Measurements from ENCODE around the gene KLHDC4.
"Not testable (repeated sequence)": the region's sequence is repeated elsewhere in the genome, so short reads cannot be mapped to it uniquely, and the experiment has no call there.

Gene KLHDC4

DNA sequence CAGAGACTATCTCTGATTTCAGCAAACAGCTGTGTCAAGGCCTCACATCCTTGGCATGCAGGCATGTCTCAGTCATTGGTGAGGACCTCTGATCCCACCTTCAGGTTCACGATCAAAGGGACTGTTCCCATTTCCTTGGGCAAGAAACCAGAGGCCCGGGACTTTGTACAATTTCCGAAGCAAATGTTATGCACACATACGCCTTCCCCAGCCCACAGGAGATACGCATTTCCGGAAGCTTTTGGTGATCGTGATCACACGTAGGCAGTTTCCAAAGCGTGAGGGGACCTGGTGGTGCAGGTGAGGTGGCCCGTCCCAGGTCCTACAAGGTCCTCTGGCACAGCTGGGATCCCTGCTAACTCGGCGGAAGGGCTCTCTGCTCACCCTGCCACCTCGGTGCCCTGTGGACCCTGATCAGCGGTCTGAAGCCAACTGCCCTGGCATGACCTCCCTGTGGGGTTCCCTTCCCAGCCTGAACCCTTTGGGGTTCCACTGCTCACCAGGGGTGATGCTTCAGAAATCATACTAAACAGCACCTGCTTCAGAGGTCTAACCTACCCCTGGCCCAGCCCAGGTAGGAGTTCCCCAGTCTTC, 28.8 kb upstream of the KLHDC4 start:
- DNase-seq (ENCODE audit: insufficient read length, low spot score) (no peak), FAIRE-seq (no peak)
- TF ChIP-seq POLR2A (IDR thresholded peaks at IDR 0.05; ENCODE audit: low read depth, low read length): no peak

DNA sequence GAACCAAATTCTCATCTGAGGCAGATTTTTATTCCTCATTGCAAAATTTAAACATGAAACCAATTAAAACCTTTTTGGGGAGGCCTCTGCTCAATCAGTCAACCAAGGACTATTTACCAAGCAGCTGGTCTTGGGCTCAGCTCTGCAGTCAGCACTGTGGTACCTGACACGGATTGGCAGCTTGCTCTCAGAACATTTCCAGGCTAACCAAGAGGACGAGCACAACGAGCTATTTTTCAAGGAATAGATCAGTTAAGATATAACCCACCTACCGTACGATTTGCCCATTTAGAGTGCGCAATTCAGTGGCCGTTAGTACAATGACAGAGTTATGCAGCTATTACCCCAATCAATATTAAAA, 26.4 kb upstream of the KLHDC4 start:
- no peak for FAIRE-seq
- no peak for DNase-seq (ENCODE audit: insufficient read length, low spot score)
- no peak for TF ChIP-seq POLR2A (IDR thresholded peaks at IDR 0.05; ENCODE audit: low read depth, low read length)

DNA sequence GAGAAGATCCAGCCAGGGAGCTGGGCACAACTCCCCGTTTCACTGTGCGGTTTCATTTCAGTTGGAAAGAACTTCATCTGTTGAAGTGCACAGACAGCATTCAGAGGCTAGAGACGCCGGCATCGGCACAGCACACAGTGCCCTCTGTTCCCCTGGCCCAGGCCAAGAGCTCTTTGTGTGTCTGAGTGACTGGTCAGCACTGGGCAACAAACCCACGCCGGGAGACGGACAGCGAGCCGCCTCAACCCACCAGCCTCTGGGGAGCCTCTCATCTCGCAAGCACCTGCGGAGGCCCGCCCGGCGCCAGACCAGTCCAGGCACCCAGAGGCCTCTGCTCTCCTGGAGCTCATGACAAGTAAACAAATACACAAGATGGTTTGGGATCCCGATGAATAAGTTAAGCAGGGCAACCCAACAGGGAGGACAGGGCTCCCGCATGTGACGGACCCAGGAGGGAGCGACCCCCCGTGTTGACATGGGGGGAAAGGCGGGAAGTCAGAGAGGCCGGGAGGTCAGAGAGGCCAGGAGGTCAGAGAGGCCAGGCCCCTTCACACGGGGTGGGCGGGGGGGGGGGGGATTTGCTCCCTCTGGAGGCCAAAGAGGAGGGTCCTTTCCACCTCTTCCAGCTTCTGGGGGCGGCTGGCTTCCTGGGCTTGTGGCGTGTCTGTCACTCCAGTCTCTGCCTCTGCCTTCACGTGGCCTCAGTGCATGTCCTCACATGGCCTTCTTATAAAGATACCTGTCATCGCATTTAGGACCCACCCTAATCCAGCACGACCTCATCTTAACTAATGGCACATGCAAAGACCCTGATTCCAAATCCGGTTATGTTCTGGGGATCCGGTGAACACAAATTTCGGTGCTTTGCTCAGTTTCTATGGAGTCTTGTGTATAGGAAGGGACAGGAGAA, 25.8 kb upstream of the KLHDC4 start:
- TF ChIP-seq POLR2A (IDR thresholded peaks at IDR 0.05; ENCODE audit: low read depth, low read length): no peak
- FAIRE-seq (no peak), DNase-seq (ENCODE audit: insufficient read length, low spot score) (no peak)

DNA sequence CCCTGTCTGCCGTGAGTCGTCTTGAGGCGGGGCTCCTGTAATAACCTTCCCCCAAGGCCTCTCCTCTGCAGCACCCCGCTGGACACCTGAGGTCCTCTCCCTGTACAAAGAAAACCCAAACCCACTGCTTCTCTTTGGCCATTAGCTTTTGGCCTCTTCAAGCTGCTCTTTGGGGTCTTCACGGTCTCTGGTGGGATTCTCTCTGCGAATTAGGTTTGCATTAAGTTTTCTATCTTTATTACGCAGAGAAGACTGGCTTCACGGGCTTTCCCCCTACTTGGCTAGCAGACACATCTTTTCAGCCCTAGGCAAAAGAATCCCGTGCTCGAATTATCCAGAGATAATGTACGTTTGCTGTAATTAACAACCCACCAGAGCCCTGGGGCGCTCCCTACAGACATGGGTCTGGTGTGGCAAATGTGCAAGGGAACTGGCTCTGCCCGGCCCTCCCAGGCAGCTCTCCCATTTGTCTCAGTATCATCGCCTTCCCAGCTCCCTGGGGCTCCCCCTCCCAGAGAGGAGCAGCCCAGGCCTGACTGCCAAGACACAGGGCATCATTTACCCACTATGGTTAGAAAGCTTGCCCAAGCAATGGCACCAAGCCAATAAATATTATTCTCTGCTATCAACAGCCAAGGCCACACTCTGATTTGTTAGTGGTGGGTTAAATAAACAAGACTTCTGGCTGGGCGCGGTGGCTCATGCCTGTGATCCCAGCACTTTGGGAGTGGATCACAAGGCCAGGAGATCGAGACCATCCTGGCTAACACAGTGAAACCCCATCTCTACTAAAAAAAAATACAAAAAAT, 24.7 kb upstream of the KLHDC4 start:
- no peak for FAIRE-seq
- DNase-seq (ENCODE audit: insufficient read length, low spot score): no peak
- TF ChIP-seq POLR2A (IDR thresholded peaks at IDR 0.05; ENCODE audit: low read depth, low read length): no peak

GRCh38 chr16:87789437-87790291, 23.9 kb upstream of the KLHDC4 start:
- DNase-seq (ENCODE audit: insufficient read length, low spot score) (peak; percentile 65), FAIRE-seq (no peak)
- no peak for TF ChIP-seq POLR2A (IDR thresholded peaks at IDR 0.05; ENCODE audit: low read depth, low read length)

DNA sequence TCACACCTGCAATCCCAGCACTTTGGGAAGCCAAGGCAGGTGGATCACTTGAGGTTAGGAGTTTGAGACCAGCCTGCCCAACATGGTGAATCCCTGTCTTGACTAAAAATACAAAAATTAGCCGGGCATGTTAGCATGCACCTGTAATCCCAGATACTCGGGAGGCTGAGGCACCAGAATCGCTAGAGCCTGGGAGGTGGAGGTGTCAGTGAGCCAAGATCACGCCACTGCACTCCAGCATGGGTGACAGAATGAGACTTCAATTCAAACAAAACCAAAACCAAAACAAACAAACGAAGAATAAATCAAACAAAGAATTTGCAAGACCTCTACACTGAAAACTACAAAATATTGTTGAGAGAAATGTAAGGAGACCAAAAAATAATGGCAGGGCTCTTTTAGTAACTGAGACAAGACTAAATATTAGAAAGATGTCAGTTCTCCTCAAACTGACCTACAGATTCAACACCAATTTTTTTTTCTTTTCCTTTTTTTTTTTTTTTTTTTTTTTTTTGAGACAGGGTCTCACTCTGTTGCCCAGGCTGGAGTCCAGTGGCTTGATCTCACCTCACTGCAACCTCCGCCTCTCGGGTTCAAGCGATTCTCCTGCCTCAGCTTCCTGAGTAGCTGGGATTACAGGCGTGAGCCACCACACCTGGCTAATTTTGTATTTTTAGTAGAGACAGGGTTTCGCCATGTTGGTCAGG, 23.1 kb upstream of the KLHDC4 start:
- DNase-seq (ENCODE audit: insufficient read length, low spot score); FAIRE-seq: not testable (repeated sequence)

DNA sequence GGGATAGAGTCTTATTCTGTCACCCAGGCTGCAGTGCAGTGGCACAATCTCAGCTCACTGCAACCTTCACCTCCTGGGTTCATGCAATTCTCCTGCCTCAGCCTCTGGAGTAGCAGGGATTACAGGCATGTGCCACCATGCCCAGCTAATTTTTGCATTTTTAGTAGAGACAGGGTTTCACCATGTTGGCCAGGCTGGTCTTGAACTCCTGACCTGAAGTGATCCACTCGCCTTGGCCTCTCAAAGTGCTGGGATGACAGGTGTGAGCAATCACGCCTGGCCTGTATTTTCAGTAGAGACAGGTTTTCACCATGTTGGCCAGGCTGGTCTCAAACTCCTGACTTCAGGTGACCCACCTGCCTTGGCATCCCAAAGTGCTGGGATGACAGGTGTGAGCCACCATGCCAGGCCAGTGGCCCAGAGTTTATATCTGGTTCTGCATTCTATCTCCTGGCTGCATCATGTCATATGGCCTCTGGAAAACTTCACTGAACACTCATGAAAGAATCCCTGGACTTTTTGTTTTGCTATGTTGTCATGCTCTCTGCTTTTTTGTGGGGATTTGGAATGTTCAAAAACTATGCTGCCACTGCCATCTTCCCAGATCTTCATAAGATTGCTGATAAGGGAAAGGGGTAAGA, 21.8 kb upstream of the KLHDC4 start:
- not testable (repeated sequence) for FAIRE-seq; DNase-seq (ENCODE audit: insufficient read length, low spot score)

DNA sequence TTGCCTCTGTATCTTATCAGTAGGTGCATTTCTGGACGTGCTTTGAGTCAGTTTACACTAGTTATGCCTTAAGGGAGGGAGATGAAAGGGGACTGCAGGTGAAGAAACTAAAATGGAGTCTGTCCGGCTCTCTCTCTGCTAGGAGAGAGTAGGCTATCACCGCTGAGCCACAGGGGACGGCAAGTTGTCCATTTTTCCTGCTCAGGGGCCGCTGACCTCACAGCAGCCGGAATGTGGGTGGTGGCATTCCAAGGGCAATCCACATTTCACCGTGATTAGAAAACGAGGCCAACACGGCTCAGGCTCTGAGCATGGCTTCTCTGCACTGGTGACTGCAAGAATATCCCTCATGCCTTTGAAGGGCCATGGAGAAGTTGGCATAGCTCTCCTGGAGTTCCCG, 19.0 kb upstream of the KLHDC4 start:
- FAIRE-seq (no peak), DNase-seq (ENCODE audit: insufficient read length, low spot score) (no peak)
- no peak for TF ChIP-seq POLR2A (IDR thresholded peaks at IDR 0.05; ENCODE audit: low read depth, low read length)

DNA sequence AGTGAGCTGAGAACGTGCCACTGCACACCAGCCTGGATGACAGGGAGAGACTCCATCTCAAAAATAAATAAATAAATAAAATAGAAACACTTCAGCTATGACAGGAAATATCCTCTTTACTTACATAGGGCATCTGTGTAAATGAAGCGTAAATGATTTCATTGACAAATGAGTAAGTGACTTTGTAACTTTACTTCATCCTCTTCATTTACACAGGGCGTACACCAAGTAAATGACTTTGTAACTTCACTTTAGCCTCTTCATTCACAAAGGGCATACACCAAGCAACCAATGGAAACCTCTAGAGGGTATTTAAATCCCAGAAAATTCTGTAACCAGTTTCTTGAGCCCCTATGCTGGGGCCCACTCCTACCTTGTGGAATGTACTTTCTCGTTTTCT, 16.2 kb upstream of the KLHDC4 start:
- no peak for TF ChIP-seq POLR2A (IDR thresholded peaks at IDR 0.05; ENCODE audit: low read depth, low read length)
- no peak for DNase-seq (ENCODE audit: insufficient read length, low spot score)
- no peak for FAIRE-seq

GRCh38 chr16:87780385-87780989, 14.7 kb upstream of the KLHDC4 start:
- no peak for TF ChIP-seq POLR2A (IDR thresholded peaks at IDR 0.05; ENCODE audit: low read depth, low read length)
- DNase-seq (ENCODE audit: insufficient read length, low spot score) (no peak), FAIRE-seq (no peak)

- FAIRE-seq (no peak), DNase-seq (ENCODE audit: insufficient read length, low spot score) (peak; percentile 71)
- TF ChIP-seq POLR2A (IDR thresholded peaks at IDR 0.05; ENCODE audit: low read depth, low read length): no peak
Measured at GRCh38 chr16:87778830-87779579, 13.2 kb upstream of the KLHDC4 start.

DNA sequence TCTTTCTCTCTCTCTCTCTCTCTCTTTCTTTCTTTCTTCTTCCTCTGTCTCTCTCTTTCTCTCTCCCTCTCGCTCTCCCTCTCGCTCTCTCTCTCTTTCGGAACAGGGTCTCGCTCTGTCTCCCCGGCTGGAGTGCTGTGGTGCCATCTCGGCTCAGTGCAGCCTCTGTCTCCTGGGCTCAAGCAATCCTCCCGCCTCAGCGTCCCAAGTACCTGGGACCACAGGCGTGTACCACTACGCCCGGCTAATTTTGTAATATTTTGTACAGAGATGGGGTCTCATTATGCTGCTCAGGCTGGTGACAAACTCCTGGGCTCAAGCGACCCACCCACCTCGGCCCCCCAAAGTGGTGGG, 12.7 kb upstream of the KLHDC4 start:
- FAIRE-seq (no peak), DNase-seq (ENCODE audit: insufficient read length, low spot score) (no peak)
- TF ChIP-seq POLR2A (IDR thresholded peaks at IDR 0.05; ENCODE audit: low read depth, low read length): no peak

GRCh38 chr16:87773836-87774235, 8.1 kb upstream of the KLHDC4 start:
- FAIRE-seq; DNase-seq (ENCODE audit: insufficient read length, low spot score): not testable (repeated sequence)

DNA sequence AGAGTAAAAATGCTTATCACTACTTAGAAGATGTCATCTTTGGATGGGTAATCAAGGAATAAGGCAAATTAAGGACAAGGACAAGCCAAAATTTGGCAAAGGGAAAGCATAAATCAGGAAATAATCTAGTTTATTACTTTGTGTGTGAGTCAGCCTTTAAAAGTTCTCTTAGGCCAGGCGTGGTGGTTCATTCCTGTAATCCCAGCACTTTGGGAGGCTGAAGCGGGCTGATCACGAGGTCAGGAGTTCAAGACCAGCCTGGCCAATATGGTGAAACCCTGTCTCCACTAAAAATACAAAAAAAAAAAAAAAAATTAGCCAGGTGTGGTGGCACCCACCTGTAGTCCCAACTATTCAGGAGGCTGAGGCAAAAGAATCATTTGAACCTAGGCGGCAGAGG, 1.7 kb upstream of the KLHDC4 start:
- not testable (repeated sequence) for FAIRE-seq; DNase-seq (ENCODE audit: insufficient read length, low spot score)
